Endothelial cell of umbilical vein (primary cell): ENCODE measurements around the gene HAVCR2. TPM values are rescaled to one million over a fixed set of nuclear protein-coding genes. Genes with fewer than 3 reads are reported as not detected.

Experiments used
- BruUV-seq: library from RNA; stranded (reverse); fragments of 400-500 nt; replicated peaks from 2 replicates; lab custom pipeline; 2021; lab: Mats Ljungman, UMichigan
- CTCF ChIA-PET: fragments of 300-600, 350-600 bp; sonication (Branson Sonifier 250); formaldehyde crosslinking; loops from one replicate; lab custom pipeline; 2021; ENCODE audit warnings: antibody characterized with exemption, inconsistent platforms; lab: Charles Lee
- POLR2A ChIA-PET: fragments of 300-600, 350-600 bp; sonication (Branson Sonifier 250); formaldehyde crosslinking; loops from one replicate; lab custom pipeline; 2021; ENCODE audit warnings: antibody characterized with exemption, inconsistent platforms; lab: Charles Lee
- DNase-seq: peaks from one replicate; pipeline ENCODE4 v3.0.0-alpha.2; 2011; ENCODE audit warnings: low read depth, low spot score
- FAIRE-seq: peaks from 2 replicates; lab custom pipeline; 2011; peaks lifted over from hg19 to GRCh38; lab: Jason Lieb, UNC
- H2AFZ ChIP-seq: 2 replicates; pipeline ENCODE4 v1.6.0; 2012; ENCODE audit warnings: low read depth, low read length, control low read depth, inconsistent platforms
- H3K27ac ChIP-seq: 2 replicates; pipeline ENCODE4 v1.5.1; 2011; ENCODE audit warnings: low read depth, mild to moderate bottlenecking, control low read depth, low read length, moderate library complexity; ENCODE audit not compliant: insufficient read depth
- H3K27me3 ChIP-seq, 2 experiments: 2 replicates each; pipeline versions ENCODE4 v1.6.0 to v1.6.1; 2011; ENCODE audit warnings: low read length in 2 of 2, mixed read lengths in 1 of 2; ENCODE audit not compliant: control insufficient read depth in 2 of 2, insufficient read depth in 2 of 2
- H3K36me3 ChIP-seq, 2 experiments: 2 replicates in 1 of 2; 3 replicates in 1 of 2; pipeline ENCODE4 v1.5.1; 2011; ENCODE audit warnings: low read length in 2 of 2, mild to moderate bottlenecking in 1 of 2, moderate library complexity in 1 of 2; ENCODE audit not compliant: control insufficient read depth in 2 of 2, insufficient read depth in 2 of 2; ENCODE audit errors: extremely low read depth in 1 of 2
- H3K4me1 ChIP-seq: 3 replicates; pipeline ENCODE4 v1.5.1; 2011; ENCODE audit warnings: mild to moderate bottlenecking, low read length; ENCODE audit not compliant: control insufficient read depth, insufficient read depth; ENCODE audit errors: extremely low read depth
- H3K4me2 ChIP-seq: 2 replicates; pipeline ENCODE4 v1.6.1; 2011; ENCODE audit warnings: low read length, control low read depth, mixed read lengths; ENCODE audit not compliant: insufficient read depth
- H3K4me3 ChIP-seq, 3 experiments: fragments of 200-600 bp in 1 of 3; sonication (generic), shearing (Covaris generic) in 1 of 3; replicated peaks in 1 of 3; 2 replicates each; pipeline ENCODE4 v1.5.1; 2011 to 2016; ENCODE audit warnings: control low read depth in 3 of 3, low read length in 3 of 3, mild to moderate bottlenecking in 2 of 3, inconsistent platforms in 1 of 3, low read depth in 1 of 3, moderate library complexity in 1 of 3; ENCODE audit not compliant: insufficient read depth in 1 of 3
- H3K79me2 ChIP-seq: 2 replicates; pipeline ENCODE4 v1.6.0; 2012; ENCODE audit warnings: low read length, inconsistent platforms; ENCODE audit not compliant: control insufficient read depth, insufficient read depth
- H3K9ac ChIP-seq: replicated peaks from 2 replicates; pipeline ENCODE3; 2011; ENCODE audit warnings: low read length, control low read depth; ENCODE audit not compliant: insufficient read depth; ENCODE audit errors: extremely low read depth
- H3K9me1 ChIP-seq: replicated peaks from 3 replicates; pipeline ENCODE4 v1.6.0; 2011; ENCODE audit warnings: mild to moderate bottlenecking, low read length; ENCODE audit not compliant: control insufficient read depth, insufficient read depth; ENCODE audit errors: extremely low read depth
- H3K9me3 ChIP-seq: replicated peaks from 2 replicates; pipeline ENCODE4 v1.5.1; 2012; ENCODE audit warnings: low read length, inconsistent platforms; ENCODE audit not compliant: control insufficient read depth, insufficient read depth
- H4K20me1 ChIP-seq: replicated peaks from 2 replicates; pipeline ENCODE3; 2011; ENCODE audit warnings: mild to moderate bottlenecking, low read length; ENCODE audit not compliant: control insufficient read depth, insufficient read depth; ENCODE audit errors: extremely low read depth
- EZH2 ChIP-seq: IDR thresholded peaks from 2 replicates; pipeline ENCODE4 v1.6.1; 2012; ENCODE audit warnings: borderline replicate concordance, low read depth, mild to moderate bottlenecking, moderate library complexity, low read length, inconsistent platforms; ENCODE audit not compliant: severe bottlenecking
- FOS ChIP-seq: IDR thresholded peaks from 2 replicates; pipeline ENCODE4 v1.6.1; 2011; ENCODE audit warnings: mild to moderate bottlenecking, low read length, moderate library complexity, borderline replicate concordance; ENCODE audit not compliant: insufficient read depth
- GATA2 ChIP-seq: IDR thresholded peaks from 2 replicates; pipeline ENCODE4 v1.7.0; 2011; ENCODE audit warnings: low read depth, mild to moderate bottlenecking, moderate library complexity, mixed read lengths, low read length; ENCODE audit not compliant: insufficient read length, insufficient read depth
- JUN ChIP-seq: IDR thresholded peaks from 2 replicates; pipeline ENCODE4 v1.6.1; 2011; ENCODE audit warnings: borderline replicate concordance, low read depth; ENCODE audit not compliant: insufficient read length, insufficient read depth
- MAX ChIP-seq: IDR thresholded peaks from 2 replicates; pipeline ENCODE4 v1.6.1; 2011; ENCODE audit not compliant: insufficient read depth, insufficient read length
- MYC ChIP-seq: IDR thresholded peaks from one replicate; pipeline ENCODE4 v1.6.1; 2011; ENCODE audit warnings: mild to moderate bottlenecking, low read depth, low read length
- POLR2A ChIP-seq: IDR thresholded peaks from 2 replicates; pipeline ENCODE4 v1.6.1; 2012; ENCODE audit warnings: low read depth, mild to moderate bottlenecking, control low read depth, low read length
- POLR2AphosphoS5 ChIP-seq: IDR thresholded peaks from 2 replicates; pipeline ENCODE4 v1.6.1; 2012; ENCODE audit warnings: low read depth, mild to moderate bottlenecking, control low read depth, low read length, moderate library complexity; ENCODE audit not compliant: insufficient read depth
- dilution Hi-C: fragments of 300-500 bp; cut with MboI; formaldehyde crosslinking; loops from one replicate; pipeline ENCODE4 v1.15.0; 2019; ENCODE audit warnings: low sequenced_read_pairs; ENCODE audit not compliant: extremely low pct_ligation_motif_present
- intact Hi-C: fragments of 100-400 bp; cut with micrococcal nuclease; formaldehyde crosslinking; loops from one replicate; pipeline ENCODE4 v1.10.0; 2022
- polyA plus RNA-seq, 4 experiments: library from polyadenylated mRNA; depleted of rRNA in 3 of 4; stranded (reverse) in 3 of 4; unstranded in 1 of 4; fragments of >200 nt; gene quantifications; 2 replicates each; pipeline versions ENCODE4 v1.2.1 to v1.2.3, GENCODE V29; 2011 to 2012; ENCODE audit warnings: missing spikeins in 1 of 4
- total RNA-seq: library from RNA; stranded (reverse); gene quantifications from 2 replicates; pipeline ENCODE4 v1.2.3, GENCODE V29; 2021
- TF ChIP-seq, protein P1 (sequence below), 2 donors: IDR thresholded peaks; 1 replicate in 1 of 2; 2 replicates in 1 of 2; pipeline ENCODE4 v1.5.1; 2011; ENCODE audit warnings: low read length in 2 of 2, mild to moderate bottlenecking in 2 of 2, moderate library complexity in 2 of 2, control low read depth in 1 of 2, inconsistent platforms in 1 of 2, low read depth in 1 of 2; ENCODE audit not compliant: insufficient read depth in 1 of 2; ENCODE audit errors: extremely low read depth in 1 of 2

The HAVCR2 gene
- total and polyA plus RNA-seq, 2 donors (not counting 3 experiments of a cell fraction or from before 2014, with no cell fraction given): not detected

- ChIA-PET POLR2A (no interaction called here), CTCF (no interaction called here)
These were observed 900 bp upstream of the HAVCR2 start for GRCh38 chr5:157109744-157110143.

More at GRCh38 chr5:157109744-157110143, 900 bp upstream of the HAVCR2 start:
- Histone ChIP-seq H4K20me1 (no peaks in the 10 kb centered on the region), H3K27me3 (no peaks in the 10 kb centered on the region), H3K9me3 (no peaks in the 10 kb centered on the region), H3K79me2 (no peaks in the 10 kb centered on the region), H2AFZ (no peak overlapping the region), H3K9ac (no peak overlapping the region), H3K4me3 (no peak overlapping the region), H3K36me3 (no peaks in the 10 kb centered on the region), H3K9me1 (no peaks in the 10 kb centered on the region), H3K4me1 (no peaks in the 10 kb centered on the region), H3K4me2 (no peak overlapping the region), H3K27ac (no peak overlapping the region)
- no TSS peak for BruUV-seq
- TF ChIP-seq EZH2: no peak
- no peak for TF ChIP-seq MAX
- TF ChIP-seq FOS: no peak
- no peak for TF ChIP-seq POLR2A
- TF ChIP-seq MYC: no peak
- TF ChIP-seq, protein P1, sequence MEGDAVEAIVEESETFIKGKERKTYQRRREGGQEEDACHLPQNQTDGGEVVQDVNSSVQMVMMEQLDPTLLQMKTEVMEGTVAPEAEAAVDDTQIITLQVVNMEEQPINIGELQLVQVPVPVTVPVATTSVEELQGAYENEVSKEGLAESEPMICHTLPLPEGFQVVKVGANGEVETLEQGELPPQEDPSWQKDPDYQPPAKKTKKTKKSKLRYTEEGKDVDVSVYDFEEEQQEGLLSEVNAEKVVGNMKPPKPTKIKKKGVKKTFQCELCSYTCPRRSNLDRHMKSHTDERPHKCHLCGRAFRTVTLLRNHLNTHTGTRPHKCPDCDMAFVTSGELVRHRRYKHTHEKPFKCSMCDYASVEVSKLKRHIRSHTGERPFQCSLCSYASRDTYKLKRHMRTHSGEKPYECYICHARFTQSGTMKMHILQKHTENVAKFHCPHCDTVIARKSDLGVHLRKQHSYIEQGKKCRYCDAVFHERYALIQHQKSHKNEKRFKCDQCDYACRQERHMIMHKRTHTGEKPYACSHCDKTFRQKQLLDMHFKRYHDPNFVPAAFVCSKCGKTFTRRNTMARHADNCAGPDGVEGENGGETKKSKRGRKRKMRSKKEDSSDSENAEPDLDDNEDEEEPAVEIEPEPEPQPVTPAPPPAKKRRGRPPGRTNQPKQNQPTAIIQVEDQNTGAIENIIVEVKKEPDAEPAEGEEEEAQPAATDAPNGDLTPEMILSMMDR (IDR thresholded peaks at IDR 0.05; ENCODE audit: extremely low read depth in 1 of 2, insufficient read depth in 1 of 2, low read depth in 1 of 2, low read length in 2 of 2): no peak
- TF ChIP-seq POLR2AphosphoS5: no peak
- no peak for TF ChIP-seq JUN
- no peak for TF ChIP-seq GATA2
- no peak for FAIRE-seq
- dilution Hi-C loops (no loop called here), intact Hi-C loops (no loop called here)
- DNase-seq: no peak
